ENCODE results near the gene FZD7. TPM values are rescaled to one million over a fixed set of nuclear protein-coding genes. Genes with fewer than 3 reads are reported as not detected.

Gene FZD7
- total RNA-seq, 2 experiments from 2014 or later = 0.58 to 0.62 TPM

GRCh38 chr2:202034249-202035088 lies 814 bp downstream of the FZD7 start:
- H3K4me3 Mint-ChIP-seq = peak overlapping the region; percentile 78
- peaks cover 25% of the 10 kb centered on the region for H3K27me3 Mint-ChIP-seq
- POLR2A ChIA-PET = no interaction called here

GRCh38 chr2:202035089-202035940 lies 1.7 kb downstream of the FZD7 start:
- intact Hi-C loops (cut with micrococcal nuclease) = loop anchor here (2.0 kb wide), 1 partner anchor 143 kb away; no protein-coding TSS in a partner anchor
- H3K4me3 Mint-ChIP-seq = peak overlapping the region; percentile 78

More at GRCh38 chr2:202034249-202035088, 814 bp downstream of the FZD7 start:
- Mint-ChIP-seq H3K27ac (no peak overlapping the region), H3K9me3 (no peaks in the 10 kb centered on the region), H3K36me3 (no peaks in the 10 kb centered on the region), H3K4me1 (ENCODE audit: low read depth) (peaks cover 11% of the 10 kb centered on the region)
- intact Hi-C loops (cut with micrococcal nuclease) = loop anchor here (2.0 to 5.0 kb wide), 2 partner anchors 144 to 392 kb away; partner anchors contain the start of gene TMEM237
- peak; percentile 38 for DNase-seq
- CTCF ChIA-PET = interaction anchor here (1.2 kb wide), 1 partner anchor 144 kb away, joined by 3 read pairs; no protein-coding TSS in a partner anchor

GRCh38 chr2:202035941-202036372 lies 2.3 kb downstream of the FZD7 start:
- H3K4me3 Mint-ChIP-seq = no peak overlapping the region
- H3K4me1 Mint-ChIP-seq (ENCODE audit: low read depth) = peaks cover 11% of the 10 kb centered on the region
- POLR2A ChIA-PET = no interaction called here
- intact Hi-C loops (cut with micrococcal nuclease) = loop anchor here (2.0 kb wide), 1 partner anchor 143 kb away; no protein-coding TSS in a partner anchor
- CTCF ChIA-PET = interaction anchor here (0.6 to 1.2 kb wide), 2 partner anchors 91 to 142 kb away, joined by 3 read pairs; no protein-coding TSS in a partner anchor
- H3K27me3 Mint-ChIP-seq = peaks cover 33% of the 10 kb centered on the region
- H3K9me3 Mint-ChIP-seq = no peaks in the 10 kb centered on the region
- DNase-seq = no peak
- H3K36me3 Mint-ChIP-seq = no peaks in the 10 kb centered on the region
- H3K27ac Mint-ChIP-seq = no peak overlapping the region

More at GRCh38 chr2:202035089-202035940, 1.7 kb downstream of the FZD7 start:
- POLR2A ChIA-PET = no interaction called here
- Mint-ChIP-seq H3K36me3 (no peaks in the 10 kb centered on the region), H3K9me3 (no peaks in the 10 kb centered on the region), H3K4me1 (ENCODE audit: low read depth) (peaks cover 11% of the 10 kb centered on the region), H3K27me3 (peaks cover 29% of the 10 kb centered on the region), H3K27ac (no peak overlapping the region)
- peak; percentile 50 for DNase-seq
- CTCF ChIA-PET = interaction anchor here (0.6 to 1.2 kb wide), 2 partner anchors 90 to 143 kb away, joined by 3 read pairs; no protein-coding TSS in a partner anchor

- no peaks in the 10 kb centered on the region for H3K36me3 Mint-ChIP-seq
- no peaks in the 10 kb centered on the region for H3K9me3 Mint-ChIP-seq
- ChIA-PET POLR2A (no interaction called here), CTCF (no interaction called here)
- peaks cover 11% of the 10 kb centered on the region for H3K4me1 Mint-ChIP-seq (ENCODE audit: low read depth)
- DNase-seq = no peak
- intact Hi-C loops (cut with micrococcal nuclease) = no loop called here
- H3K4me3 Mint-ChIP-seq = no peak overlapping the region
- H3K27ac Mint-ChIP-seq = no peak overlapping the region
- peaks cover 32% of the 10 kb centered on the region for H3K27me3 Mint-ChIP-seq
Measured at GRCh38 chr2:202036601-202037037, 3.0 kb downstream of the FZD7 start.

- CTCF ChIA-PET = no interaction called here
- H3K27ac Mint-ChIP-seq = no peak overlapping the region
- POLR2A ChIA-PET = no interaction called here
- intact Hi-C loops (cut with micrococcal nuclease) = no loop called here
- no peaks in the 10 kb centered on the region for H3K9me3 Mint-ChIP-seq
- peaks cover 29% of the 10 kb centered on the region for H3K27me3 Mint-ChIP-seq
- H3K4me1 Mint-ChIP-seq (ENCODE audit: low read depth) = peaks cover 10% of the 10 kb centered on the region
- no peak overlapping the region for H3K4me3 Mint-ChIP-seq
- no peaks in the 10 kb centered on the region for H3K36me3 Mint-ChIP-seq
- no peak for DNase-seq
Measured at GRCh38 chr2:202037086-202037485, 3.4 kb downstream of the FZD7 start.

- CTCF ChIA-PET = no interaction called here
- Mint-ChIP-seq H3K27ac (no peak overlapping the region), H3K4me1 (ENCODE audit: low read depth) (peaks cover 3% of the 10 kb centered on the region), H3K36me3 (no peaks in the 10 kb centered on the region), H3K27me3 (peaks cover 25% of the 10 kb centered on the region), H3K9me3 (no peaks in the 10 kb centered on the region), H3K4me3 (no peak overlapping the region)
- no peak for DNase-seq
- POLR2A ChIA-PET = no interaction called here
- intact Hi-C loops (cut with micrococcal nuclease) = no loop called here
Measured at GRCh38 chr2:202038471-202039277, 5.0 kb downstream of the FZD7 start.

- Mint-ChIP-seq H3K27me3 (peaks cover 27% of the 10 kb centered on the region), H3K9me3 (no peaks in the 10 kb centered on the region), H3K36me3 (no peaks in the 10 kb centered on the region), H3K27ac (no peak overlapping the region), H3K4me3 (no peak overlapping the region), H3K4me1 (ENCODE audit: low read depth) (peaks cover 3% of the 10 kb centered on the region)
- POLR2A ChIA-PET = no interaction called here
- intact Hi-C loops (cut with micrococcal nuclease) = no loop called here
- no peak for DNase-seq
- CTCF ChIA-PET = no interaction called here
Measured at GRCh38 chr2:202039278-202040078, 5.8 kb downstream of the FZD7 start.

GRCh38 chr2:202040079-202040844 lies 6.6 kb downstream of the FZD7 start:
- POLR2A ChIA-PET = no interaction called here
- CTCF ChIA-PET = no interaction called here
- intact Hi-C loops (cut with micrococcal nuclease) = no loop called here
- peaks cover 27% of the 10 kb centered on the region for H3K27me3 Mint-ChIP-seq
- no peak overlapping the region for H3K27ac Mint-ChIP-seq
- H3K4me3 Mint-ChIP-seq = no peak overlapping the region
- DNase-seq = no peak
- no peaks in the 10 kb centered on the region for H3K36me3 Mint-ChIP-seq
- H3K4me1 Mint-ChIP-seq (ENCODE audit: low read depth) = no peaks in the 10 kb centered on the region
- H3K9me3 Mint-ChIP-seq = no peaks in the 10 kb centered on the region

GRCh38 chr2:202042444-202042843 lies 8.8 kb downstream of the FZD7 start:
- DNase-seq = no peak
- Mint-ChIP-seq H3K36me3 (no peaks in the 10 kb centered on the region), H3K4me1 (ENCODE audit: low read depth) (no peaks in the 10 kb centered on the region), H3K27me3 (peaks cover 32% of the 10 kb centered on the region), H3K4me3 (no peak overlapping the region), H3K27ac (no peak overlapping the region), H3K9me3 (no peaks in the 10 kb centered on the region)
- ChIA-PET CTCF (interaction anchor here (1.0 kb wide), 1 partner anchor 11 kb away, joined by 3 read pairs; no protein-coding TSS in a partner anchor), POLR2A (no interaction called here)
- intact Hi-C loops (cut with micrococcal nuclease) = no loop called here

- Mint-ChIP-seq H3K27me3 (peaks cover 31% of the 10 kb centered on the region), H3K4me1 (ENCODE audit: low read depth) (no peaks in the 10 kb centered on the region), H3K4me3 (no peak overlapping the region), H3K27ac (no peak overlapping the region), H3K9me3 (no peaks in the 10 kb centered on the region), H3K36me3 (no peaks in the 10 kb centered on the region)
- ChIA-PET POLR2A (no interaction called here), CTCF (no interaction called here)
- intact Hi-C loops (cut with micrococcal nuclease) = no loop called here
- DNase-seq = no peak
Measured at GRCh38 chr2:202043475-202043874, 9.8 kb downstream of the FZD7 start.

Data from activated CD4-positive, alpha-beta memory T cell treated with anti-CD3 and anti-CD28 coated beads for 36 hours (primary cell).